GM12878 (cell line): Measurements from ENCODE around the gene TAPBP. TPM values are rescaled to one million over a fixed set of nuclear protein-coding genes. Genes with fewer than 3 reads are reported as not detected.

Experiments
- CREB1 ChIP-seq: IDR thresholded peaks from 2 replicates; pipeline ENCODE4 v1.6.1; 2012; ENCODE audit warnings: low read depth, mild to moderate bottlenecking, inconsistent platforms
- EGR1 ChIP-seq, 2 experiments: IDR thresholded peaks; 1 replicate in 1 of 2; 2 replicates in 1 of 2; pipeline ENCODE4 v1.6.1; 2011 to 2012; ENCODE audit warnings: low read depth in 2 of 2, low read length in 2 of 2, borderline replicate concordance in 1 of 2, mild to moderate bottlenecking in 1 of 2, moderate library complexity in 1 of 2
- FOXM1 ChIP-seq: IDR thresholded peaks from 2 replicates; pipeline ENCODE4 v1.6.1; 2012; ENCODE audit warnings: low read depth, mild to moderate bottlenecking, inconsistent platforms, low read length, moderate library complexity
- HDGF ChIP-seq: fragments of 450-650 bp; IDR thresholded peaks from 2 replicates; pipeline ENCODE4 v1.6.1; 2016; ENCODE audit warnings: antibody characterized with exemption
- NFIC ChIP-seq: IDR thresholded peaks from 2 replicates; pipeline ENCODE4 v1.6.1; 2012; ENCODE audit warnings: low read depth, mild to moderate bottlenecking, inconsistent platforms, low read length, moderate library complexity
- NRF1 ChIP-seq: conservative IDR thresholded peaks from 2 replicates; pipeline ENCODE4 v1.6.1; 2011; ENCODE audit warnings: mild to moderate bottlenecking, low read depth, low read length, improper control_type of control experiment
- POLR2A ChIP-seq: IDR thresholded peaks from 2 replicates; pipeline ENCODE4 v1.6.1; 2011; ENCODE audit warnings: low read depth, mild to moderate bottlenecking, low read length
- RUNX3 ChIP-seq: IDR thresholded peaks from 2 replicates; pipeline ENCODE4 v1.6.1; 2012; ENCODE audit warnings: low read length, inconsistent platforms
- SMARCA5 ChIP-seq: fragments of 450-650 bp; IDR thresholded peaks from 2 replicates; pipeline ENCODE4 v1.6.1; 2017; ENCODE audit warnings: mild to moderate bottlenecking
- SP1 ChIP-seq: IDR thresholded peaks from one replicate; pipeline ENCODE4 v1.6.1; 2011; ENCODE audit warnings: low read depth, low read length
- SUPT20H ChIP-seq: IDR thresholded peaks from 2 replicates; pipeline ENCODE4 v1.6.1; 2011; ENCODE audit warnings: low read depth, mild to moderate bottlenecking, low read length, moderate library complexity, borderline replicate concordance; ENCODE audit not compliant: control insufficient read depth
- YY1 ChIP-seq: IDR thresholded peaks from 2 replicates; pipeline ENCODE4 v1.6.1; 2011; ENCODE audit warnings: low read depth, mild to moderate bottlenecking, low read length
- polyA plus RNA-seq, 11 experiments: library from polyadenylated mRNA; depleted of rRNA in 4 of 11; unstranded in 6 of 11; stranded (reverse) in 5 of 11; fragments of >200 nt; fragmentation: Nextera tagmentation in 4 of 11; fragmentation: Illumina TruSeq in 1 of 11; extraction: Ambion mirVana in 4 of 11; extraction: Trizol in 1 of 11; gene quantifications; 1 replicate in 1 of 11; 2 replicates in 10 of 11; pipeline versions ENCODE4 v1.2.1 to v1.2.3, GENCODE V29; 2011 to 2016; ENCODE audit warnings: inconsistent platforms in 2 of 11, missing spikeins in 2 of 11, low read depth in 1 of 11
- total RNA-seq, 4 experiments: library from RNA; depleted of rRNA in 3 of 4; stranded (reverse); fragments of >200 nt in 3 of 4; fragmentation: Illumina TruSeq in 1 of 4; extraction: Trizol in 1 of 4; gene quantifications; 2 replicates each; pipeline versions ENCODE4 v1.2.1 to v1.2.3, GENCODE V29; 2013 to 2021
- TF ChIP-seq, protein P1 (sequence below): IDR thresholded peaks from 2 replicates; pipeline ENCODE4 v1.6.1; 2011; ENCODE audit warnings: borderline replicate concordance, low read depth, mild to moderate bottlenecking, moderate library complexity, low read length; ENCODE audit not compliant: insufficient read depth, poor library complexity, severe bottlenecking
- TF ChIP-seq, protein P2 (sequence below): fragments of 450-650 bp; IDR thresholded peaks from 2 replicates; pipeline ENCODE4 v1.6.1; 2018; ENCODE audit warnings: borderline replicate concordance, mild to moderate bottlenecking; ENCODE audit not compliant: partially characterized antibody
- TF ChIP-seq, protein P3 (sequence below): fragments of 450-650 bp; IDR thresholded peaks from 2 replicates; pipeline ENCODE4 v1.6.1; 2018; ENCODE audit warnings: mild to moderate bottlenecking, low read depth, moderate library complexity; ENCODE audit not compliant: partially characterized antibody
- TF ChIP-seq, protein P4 (sequence below): fragments of 450-650 bp; formaldehyde crosslinking; IDR thresholded peaks from 2 replicates; pipeline ENCODE4 v1.4.0; 2022; ENCODE audit warnings: mild to moderate bottlenecking, moderate library complexity

The TAPBP gene
- total and polyA plus RNA-seq, 10 of the 15 experiments (the other 5 are each of a cell fraction or from before 2014, with no cell fraction given), result 14.6 to 210 (median 78.1) TPM

DNA sequence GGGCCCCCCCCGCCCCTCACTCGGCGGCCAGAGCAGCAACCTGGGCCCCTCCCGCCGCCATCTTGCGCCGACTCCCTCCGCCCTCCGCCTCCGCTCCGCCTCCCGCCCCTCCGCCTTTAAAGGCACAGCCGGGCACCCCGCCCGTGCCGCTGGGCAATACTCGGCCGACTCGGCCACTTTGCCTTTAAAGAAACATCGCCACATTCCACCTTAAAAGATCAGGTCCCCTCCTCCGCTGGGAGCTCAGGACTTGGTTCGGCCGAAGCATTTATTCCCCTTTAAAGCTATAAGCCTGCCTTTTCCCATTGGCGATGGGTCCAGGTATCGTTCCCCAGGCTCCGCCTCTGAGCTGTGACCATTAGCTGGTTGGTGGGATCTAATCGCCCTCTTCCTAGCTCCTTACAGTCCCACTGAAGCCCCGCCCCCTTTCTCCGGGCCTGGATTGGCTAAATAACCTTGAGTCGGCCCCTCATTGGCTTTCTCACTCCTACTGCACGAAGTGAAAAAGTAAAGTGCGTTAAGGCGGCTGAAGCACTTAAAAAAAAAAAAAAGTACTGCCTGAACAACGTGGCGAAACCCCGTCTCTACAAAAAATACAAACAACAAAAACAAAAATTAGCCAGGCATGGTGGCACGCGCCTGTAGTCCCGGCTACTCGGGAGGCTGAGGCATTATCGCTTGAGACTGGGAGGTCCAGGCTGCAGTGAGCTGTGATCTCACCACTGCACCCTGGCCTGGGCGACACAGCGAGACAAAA lies 4.0 kb upstream of the TAPBP start, which contains the start of gene ZBTB22 (continued):
- TF ChIP-seq, protein P1, sequence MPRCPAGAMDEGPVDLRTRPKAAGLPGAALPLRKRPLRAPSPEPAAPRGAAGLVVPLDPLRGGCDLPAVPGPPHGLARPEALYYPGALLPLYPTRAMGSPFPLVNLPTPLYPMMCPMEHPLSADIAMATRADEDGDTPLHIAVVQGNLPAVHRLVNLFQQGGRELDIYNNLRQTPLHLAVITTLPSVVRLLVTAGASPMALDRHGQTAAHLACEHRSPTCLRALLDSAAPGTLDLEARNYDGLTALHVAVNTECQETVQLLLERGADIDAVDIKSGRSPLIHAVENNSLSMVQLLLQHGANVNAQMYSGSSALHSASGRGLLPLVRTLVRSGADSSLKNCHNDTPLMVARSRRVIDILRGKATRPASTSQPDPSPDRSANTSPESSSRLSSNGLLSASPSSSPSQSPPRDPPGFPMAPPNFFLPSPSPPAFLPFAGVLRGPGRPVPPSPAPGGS, result peak; percentile 11
- TF ChIP-seq YY1, result peak; percentile 94
- no peak for TF ChIP-seq NRF1
- TF ChIP-seq, protein P2, sequence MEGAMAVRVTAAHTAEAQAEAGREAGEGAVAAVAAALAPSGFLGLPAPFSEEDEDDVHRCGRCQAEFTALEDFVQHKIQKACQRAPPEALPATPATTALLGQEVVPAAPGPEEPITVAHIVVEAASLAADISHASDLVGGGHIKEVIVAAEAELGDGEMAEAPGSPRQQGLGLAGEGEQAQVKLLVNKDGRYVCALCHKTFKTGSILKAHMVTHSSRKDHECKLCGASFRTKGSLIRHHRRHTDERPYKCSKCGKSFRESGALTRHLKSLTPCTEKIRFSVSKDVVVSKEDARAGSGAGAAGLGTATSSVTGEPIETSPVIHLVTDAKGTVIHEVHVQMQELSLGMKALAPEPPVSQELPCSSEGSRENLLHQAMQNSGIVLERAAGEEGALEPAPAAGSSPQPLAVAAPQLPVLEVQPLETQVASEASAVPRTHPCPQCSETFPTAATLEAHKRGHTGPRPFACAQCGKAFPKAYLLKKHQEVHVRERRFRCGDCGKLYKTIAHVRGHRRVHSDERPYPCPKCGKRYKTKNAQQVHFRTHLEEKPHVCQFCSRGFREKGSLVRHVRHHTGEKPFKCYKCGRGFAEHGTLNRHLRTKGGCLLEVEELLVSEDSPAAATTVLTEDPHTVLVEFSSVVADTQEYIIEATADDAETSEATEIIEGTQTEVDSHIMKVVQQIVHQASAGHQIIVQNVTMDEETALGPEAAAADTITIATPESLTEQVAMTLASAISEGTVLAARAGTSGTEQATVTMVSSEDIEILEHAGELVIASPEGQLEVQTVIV, result peak; percentile 69
- TF ChIP-seq POLR2A, result peak; percentile 58
- no peak; the same call in 1 of the 2 replicates for TF ChIP-seq NFIC
- TF ChIP-seq SP1, result peak; percentile 60
- TF ChIP-seq, protein P3, sequence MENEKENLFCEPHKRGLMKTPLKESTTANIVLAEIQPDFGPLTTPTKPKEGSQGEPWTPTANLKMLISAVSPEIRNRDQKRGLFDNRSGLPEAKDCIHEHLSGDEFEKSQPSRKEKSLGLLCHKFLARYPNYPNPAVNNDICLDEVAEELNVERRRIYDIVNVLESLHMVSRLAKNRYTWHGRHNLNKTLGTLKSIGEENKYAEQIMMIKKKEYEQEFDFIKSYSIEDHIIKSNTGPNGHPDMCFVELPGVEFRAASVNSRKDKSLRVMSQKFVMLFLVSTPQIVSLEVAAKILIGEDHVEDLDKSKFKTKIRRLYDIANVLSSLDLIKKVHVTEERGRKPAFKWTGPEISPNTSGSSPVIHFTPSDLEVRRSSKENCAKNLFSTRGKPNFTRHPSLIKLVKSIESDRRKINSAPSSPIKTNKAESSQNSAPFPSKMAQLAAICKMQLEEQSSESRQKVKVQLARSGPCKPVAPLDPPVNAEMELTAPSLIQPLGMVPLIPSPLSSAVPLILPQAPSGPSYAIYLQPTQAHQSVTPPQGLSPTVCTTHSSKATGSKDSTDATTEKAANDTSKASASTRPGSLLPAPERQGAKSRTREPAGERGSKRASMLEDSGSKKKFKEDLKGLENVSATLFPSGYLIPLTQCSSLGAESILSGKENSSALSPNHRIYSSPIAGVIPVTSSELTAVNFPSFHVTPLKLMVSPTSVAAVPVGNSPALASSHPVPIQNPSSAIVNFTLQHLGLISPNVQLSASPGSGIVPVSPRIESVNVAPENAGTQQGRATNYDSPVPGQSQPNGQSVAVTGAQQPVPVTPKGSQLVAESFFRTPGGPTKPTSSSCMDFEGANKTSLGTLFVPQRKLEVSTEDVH, result peak; percentile 53
- TF ChIP-seq, protein P4, sequence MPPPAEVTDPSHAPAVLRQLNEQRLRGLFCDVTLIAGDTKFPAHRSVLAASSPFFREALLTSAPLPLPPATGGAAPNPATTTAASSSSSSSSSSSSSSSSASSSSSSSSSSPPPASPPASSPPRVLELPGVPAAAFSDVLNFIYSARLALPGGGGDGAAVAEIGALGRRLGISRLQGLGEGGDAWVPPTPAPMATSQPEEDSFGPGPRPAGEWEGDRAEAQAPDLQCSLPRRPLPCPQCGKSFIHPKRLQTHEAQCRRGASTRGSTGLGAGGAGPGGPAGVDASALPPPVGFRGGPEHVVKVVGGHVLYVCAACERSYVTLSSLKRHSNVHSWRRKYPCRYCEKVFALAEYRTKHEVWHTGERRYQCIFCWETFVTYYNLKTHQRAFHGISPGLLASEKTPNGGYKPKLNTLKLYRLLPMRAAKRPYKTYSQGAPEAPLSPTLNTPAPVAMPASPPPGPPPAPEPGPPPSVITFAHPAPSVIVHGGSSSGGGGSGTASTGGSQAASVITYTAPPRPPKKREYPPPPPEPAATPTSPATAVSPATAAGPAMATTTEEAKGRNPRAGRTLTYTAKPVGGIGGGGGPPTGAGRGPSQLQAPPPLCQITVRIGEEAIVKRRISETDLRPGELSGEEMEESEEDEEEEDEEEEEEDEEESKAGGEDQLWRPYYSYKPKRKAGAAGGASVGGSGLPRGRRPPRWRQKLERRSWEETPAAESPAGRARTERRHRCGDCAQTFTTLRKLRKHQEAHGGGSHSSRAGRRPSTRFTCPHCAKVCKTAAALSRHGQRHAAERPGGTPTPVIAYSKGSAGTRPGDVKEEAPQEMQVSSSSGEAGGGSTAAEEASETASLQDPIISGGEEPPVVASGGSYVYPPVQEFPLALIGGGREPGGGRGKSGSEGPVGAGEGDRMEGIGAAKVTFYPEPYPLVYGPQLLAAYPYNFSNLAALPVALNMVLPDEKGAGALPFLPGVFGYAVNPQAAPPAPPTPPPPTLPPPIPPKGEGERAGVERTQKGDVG (CRISPR knock-in tag), result no peak
- 0 out of 2 replicates have a peak, but pooled peaks have one; percentile 55 for TF ChIP-seq FOXM1
- no peak for TF ChIP-seq SUPT20H
- TF ChIP-seq CREB1, result peak; percentile 62
- TF ChIP-seq RUNX3, result no peak
- no peak for TF ChIP-seq SMARCA5
- peak in 1 of 2 experiments; percentile 86; a peak in 2 of 3 replicates for TF ChIP-seq EGR1 (IDR thresholded peaks at IDR 0.05; ENCODE audit: borderline replicate concordance in 1 of 2, low read depth in 2 of 2, low read length in 2 of 2)
- TF ChIP-seq HDGF, result peak; percentile 67; the same call in 1 of the 2 replicates
